Measurements from ENCODE around the gene TMPRSS4. TPM values are rescaled to one million over a fixed set of nuclear protein-coding genes. Genes with fewer than 3 reads are reported as not detected.

The TMPRSS4 gene
- total and polyA plus RNA-seq, 9 of the 15 experiments (the other 6 are each of a cell fraction or from before 2014, with no cell fraction given), result 4.0 to 10.0 (median 5.6) TPM

DNA sequence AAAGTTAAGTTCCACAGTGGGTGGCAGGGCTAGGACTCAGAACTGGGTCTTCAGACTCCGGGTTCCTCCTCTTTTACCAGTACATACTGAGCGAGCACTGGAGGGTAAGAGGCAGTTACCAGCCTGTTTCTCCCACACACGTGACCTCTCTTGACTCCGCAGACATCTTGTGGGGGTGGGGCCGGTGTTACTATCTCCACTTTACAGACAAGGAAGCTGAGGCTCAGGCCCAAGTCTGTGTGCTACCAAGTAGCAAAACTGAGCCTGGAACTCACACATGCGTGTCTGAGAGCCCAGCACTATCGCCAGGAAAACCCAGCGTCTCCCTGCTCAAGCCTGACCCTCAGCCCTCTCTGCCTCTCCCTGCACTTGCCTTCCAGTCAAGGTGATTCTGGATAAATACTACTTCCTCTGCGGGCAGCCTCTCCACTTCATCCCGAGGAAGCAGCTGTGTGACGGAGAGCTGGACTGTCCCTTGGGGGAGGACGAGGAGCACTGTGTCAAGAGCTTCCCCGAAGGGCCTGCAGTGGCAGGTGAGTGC is 25.9 kb downstream of the TMPRSS4 start:
- FAIRE-seq (peak; percentile 99), ATAC-seq (peak; percentile 89), DNase-seq (ENCODE audit: extremely low read depth in 1 of 4, low spot score in 3 of 4) (peak; percentile 70 to 93 (median 77))
- Histone ChIP-seq H3K9me3 (replicated peaks; ENCODE audit: control insufficient read depth, insufficient read depth, low read depth, low read length) (no peaks in the 10 kb centered on the region), H3K4me3 (peak overlapping the region; percentile 36), H3K27me3 (ENCODE audit: control insufficient read depth in 2 of 2, insufficient read depth in 2 of 2, low read length in 2 of 2) (no peaks in the 10 kb centered on the region), H2AFZ (ENCODE audit: low read depth, low read length) (peak overlapping the region; percentile 100), H3K4me2 (ENCODE audit: insufficient read depth, low read length) (peak overlapping the region; percentile 99), H3K4me1 (replicated peaks in 1 of 2; ENCODE audit: control insufficient read depth in 2 of 2, insufficient read depth in 2 of 2, low read length in 2 of 2) (peaks cover 13 to 42% of the 10 kb centered on the region in 2 experiments), H3K27ac (ENCODE audit: extremely low read depth, low read depth, low read length) (peak overlapping the region; percentile 90), H3K9ac (ENCODE audit: insufficient read depth in 1 of 2, low read depth in 2 of 2, low read length in 2 of 2) (peak overlapping the region; percentile 78 to 90), H3K79me2 (ENCODE audit: control insufficient read depth, insufficient read depth, low read length) (peaks cover 9% of the 10 kb centered on the region; the same call in 2 of the 3 replicates), H4K20me1 (replicated peaks; ENCODE audit: control insufficient read depth, insufficient read depth, low read length) (no peaks in the 10 kb centered on the region), H3K9me1 (ENCODE audit: control insufficient read depth, insufficient read depth, low read length) (no peaks in the 10 kb centered on the region), H3K36me3 (ENCODE audit: control insufficient read depth, insufficient read depth, low read length) (no peaks in the 10 kb centered on the region)
- ChIA-PET POLR2A (interaction anchor here (0.6 to 2.5 kb wide), 5 partner anchors 9 to 19 kb away, joined by 3 to 9 read pairs (median 3); no protein-coding TSS in a partner anchor), CTCF (ENCODE audit: low intra/inter-chr PET ratio) (no interaction called here)
- in situ Hi-C loops (cut with MboI) (no loop called here), intact Hi-C loops (cut with micrococcal nuclease) (no loop called here)
- WGBS (ENCODE audit: insufficient coverage, low coverage, missing lambda C conversion rate), result 3% methylated on average over 13 of the region's 13 CpGs
- BruUV-seq (replicated peaks), result no TSS peak
- no peak for TF ChIP-seq PTTG1 (tag; IDR thresholded peaks at IDR 0.05; ENCODE audit: low read depth)
- TF ChIP-seq ZNF780A (CRISPR knock-in tag; IDR thresholded peaks at IDR 0.05), result no peak
- TF ChIP-seq, protein P1, sequence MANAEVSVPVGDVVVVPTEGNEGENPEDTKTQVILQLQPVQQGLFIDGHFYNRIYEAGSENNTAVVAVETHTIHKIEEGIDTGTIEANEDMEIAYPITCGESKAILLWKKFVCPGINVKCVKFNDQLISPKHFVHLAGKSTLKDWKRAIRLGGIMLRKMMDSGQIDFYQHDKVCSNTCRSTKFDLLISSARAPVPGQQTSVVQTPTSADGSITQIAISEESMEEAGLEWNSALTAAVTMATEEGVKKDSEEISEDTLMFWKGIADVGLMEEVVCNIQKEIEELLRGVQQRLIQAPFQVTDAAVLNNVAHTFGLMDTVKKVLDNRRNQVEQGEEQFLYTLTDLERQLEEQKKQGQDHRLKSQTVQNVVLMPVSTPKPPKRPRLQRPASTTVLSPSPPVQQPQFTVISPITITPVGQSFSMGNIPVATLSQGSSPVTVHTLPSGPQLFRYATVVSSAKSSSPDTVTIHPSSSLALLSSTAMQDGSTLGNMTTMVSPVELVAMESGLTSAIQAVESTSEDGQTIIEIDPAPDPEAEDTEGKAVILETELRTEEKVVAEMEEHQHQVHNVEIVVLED (CRISPR knock-in tag; IDR thresholded peaks at IDR 0.05), result no peak
- TF ChIP-seq ZNF3 (CRISPR knock-in tag; IDR thresholded peaks at IDR 0.05), result no peak
- TF ChIP-seq CCAR2 (IDR thresholded peaks at IDR 0.05; ENCODE audit: low read depth, low read length), result no peak
- no peak for TF ChIP-seq PTRF (tag; IDR thresholded peaks at IDR 0.05)
- no peak for TF ChIP-seq MTA1 (IDR thresholded peaks at IDR 0.05; ENCODE audit: borderline replicate concordance)
- TF ChIP-seq ETV6 (IDR thresholded peaks at IDR 0.05; ENCODE audit: borderline replicate concordance in 1 of 2, low read depth in 2 of 2, low read length in 1 of 2), result no peak
- no peak for TF ChIP-seq ETV6 (CRISPR knock-in tag; IDR thresholded peaks at IDR 0.05; ENCODE audit: borderline replicate concordance)
- no peak for TF ChIP-seq NBN (IDR thresholded peaks at IDR 0.05; ENCODE audit: low read depth)
- no peak for TF ChIP-seq LCOR (CRISPR knock-in tag; IDR thresholded peaks at IDR 0.05)
- no peak for TF ChIP-seq HMG20A (CRISPR knock-in tag; conservative IDR thresholded peaks at IDR 0.05)
- TF ChIP-seq RBM22 (IDR thresholded peaks at IDR 0.05; ENCODE audit: low read depth, low read length, poor library complexity, severe bottlenecking), result no peak
- no peak for TF ChIP-seq KLF6 (CRISPR knock-in tag; IDR thresholded peaks at IDR 0.05; ENCODE audit: borderline replicate concordance)
- TF ChIP-seq SMAD2 (IDR thresholded peaks at IDR 0.05; ENCODE audit: low read depth, low read length), result no peak
- TF ChIP-seq EWSR1 (IDR thresholded peaks at IDR 0.05; ENCODE audit: borderline replicate concordance, low read depth, partially characterized antibody), result no peak
- TF ChIP-seq, protein P2, sequence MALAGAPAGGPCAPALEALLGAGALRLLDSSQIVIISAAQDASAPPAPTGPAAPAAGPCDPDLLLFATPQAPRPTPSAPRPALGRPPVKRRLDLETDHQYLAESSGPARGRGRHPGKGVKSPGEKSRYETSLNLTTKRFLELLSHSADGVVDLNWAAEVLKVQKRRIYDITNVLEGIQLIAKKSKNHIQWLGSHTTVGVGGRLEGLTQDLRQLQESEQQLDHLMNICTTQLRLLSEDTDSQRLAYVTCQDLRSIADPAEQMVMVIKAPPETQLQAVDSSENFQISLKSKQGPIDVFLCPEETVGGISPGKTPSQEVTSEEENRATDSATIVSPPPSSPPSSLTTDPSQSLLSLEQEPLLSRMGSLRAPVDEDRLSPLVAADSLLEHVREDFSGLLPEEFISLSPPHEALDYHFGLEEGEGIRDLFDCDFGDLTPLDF (CRISPR knock-in tag; IDR thresholded peaks at IDR 0.05), result no peak
- TF ChIP-seq, protein P3, sequence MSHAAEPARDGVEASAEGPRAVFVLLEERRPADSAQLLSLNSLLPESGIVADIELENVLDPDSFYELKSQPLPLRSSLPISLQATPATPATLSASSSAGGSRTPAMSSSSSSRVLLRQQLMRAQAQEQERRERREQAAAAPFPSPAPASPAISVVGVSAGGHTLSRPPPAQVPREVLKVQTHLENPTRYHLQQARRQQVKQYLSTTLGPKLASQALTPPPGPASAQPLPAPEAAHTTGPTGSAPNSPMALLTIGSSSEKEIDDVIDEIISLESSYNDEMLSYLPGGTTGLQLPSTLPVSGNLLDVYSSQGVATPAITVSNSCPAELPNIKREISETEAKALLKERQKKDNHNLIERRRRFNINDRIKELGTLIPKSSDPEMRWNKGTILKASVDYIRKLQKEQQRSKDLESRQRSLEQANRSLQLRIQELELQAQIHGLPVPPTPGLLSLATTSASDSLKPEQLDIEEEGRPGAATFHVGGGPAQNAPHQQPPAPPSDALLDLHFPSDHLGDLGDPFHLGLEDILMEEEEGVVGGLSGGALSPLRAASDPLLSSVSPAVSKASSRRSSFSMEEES (CRISPR knock-in tag; IDR thresholded peaks at IDR 0.05), result peak; percentile 29
- no peak for TF ChIP-seq ZNF239 (CRISPR knock-in tag; IDR thresholded peaks at IDR 0.05)
- no peak for TF ChIP-seq ELF2 (CRISPR knock-in tag; IDR thresholded peaks at IDR 0.05)
- TF ChIP-seq ATF7 (IDR thresholded peaks at IDR 0.05), result peak; percentile 56
